ENCODE results near the gene TLR4.

Gene TLR4

GRCh38 chr9:117704597-117704996 is 394 bp downstream of the TLR4 start:
- no peak for TF ChIP-seq CTCF (IDR thresholded peaks at IDR 0.05; ENCODE audit: insufficient read depth, low read length, poor library complexity, severe bottlenecking)

DNA sequence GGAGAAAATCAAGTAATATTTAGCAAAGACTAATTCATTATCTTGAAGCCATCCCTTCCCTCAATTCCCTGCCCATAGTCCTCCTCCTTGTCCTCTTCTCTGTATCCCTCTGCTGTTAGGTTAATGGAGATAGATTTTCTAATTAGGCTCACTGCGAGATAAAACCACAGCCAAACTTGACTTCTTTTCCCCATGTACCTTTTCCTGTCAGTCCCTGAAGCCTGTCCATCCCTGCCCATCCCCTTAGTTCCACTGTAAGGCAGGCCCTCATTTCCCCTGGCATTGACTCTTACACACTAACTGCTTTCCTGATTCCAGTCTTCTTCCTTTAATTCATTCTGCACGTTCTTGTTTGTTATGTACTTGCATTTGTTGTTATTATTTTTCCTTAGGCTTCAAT is 1.2 kb downstream of the TLR4 start:
- no peak for DNase-seq (ENCODE audit: extremely low read depth, insufficient read length)
- no peak for TF ChIP-seq CTCF (IDR thresholded peaks at IDR 0.05; ENCODE audit: insufficient read depth, low read length, poor library complexity, severe bottlenecking)
- no peak overlapping the region for H3K4me3 ChIP-seq (replicated peaks; ENCODE audit: low read depth, low read length)

More at GRCh38 chr9:117704597-117704996, 394 bp downstream of the TLR4 start:
- no peak for DNase-seq (ENCODE audit: extremely low read depth, insufficient read length)
- Histone ChIP-seq H3K4me3 (replicated peaks; ENCODE audit: low read depth, low read length) (no peak overlapping the region), H3K27me3 (replicated peaks; ENCODE audit: control insufficient read depth, insufficient read depth, low read length) (no peaks in the 10 kb centered on the region), H3K36me3 (ENCODE audit: control insufficient read depth, insufficient read depth, low read length) (no peaks in the 10 kb centered on the region)

GRCh38 chr9:117706421-117707116 is 2.4 kb downstream of the TLR4 start:
- TF ChIP-seq CTCF (IDR thresholded peaks at IDR 0.05; ENCODE audit: insufficient read depth, low read length, poor library complexity, severe bottlenecking): no peak
- no peaks in the 10 kb centered on the region for H3K27me3 ChIP-seq (replicated peaks; ENCODE audit: control insufficient read depth, insufficient read depth, low read length)
- H3K36me3 ChIP-seq (ENCODE audit: control insufficient read depth, insufficient read depth, low read length): no peaks in the 10 kb centered on the region
- no peak overlapping the region for H3K4me3 ChIP-seq (replicated peaks; ENCODE audit: low read depth, low read length)
- no peak for DNase-seq (ENCODE audit: extremely low read depth, insufficient read length)

More for the DNA sequence above, 1.2 kb downstream of the TLR4 start:
- H3K27me3 ChIP-seq (replicated peaks; ENCODE audit: control insufficient read depth, insufficient read depth, low read length): no peaks in the 10 kb centered on the region
- no peaks in the 10 kb centered on the region for H3K36me3 ChIP-seq (ENCODE audit: control insufficient read depth, insufficient read depth, low read length)

- Histone ChIP-seq H3K36me3 (ENCODE audit: control insufficient read depth, insufficient read depth, low read length) (no peaks in the 10 kb centered on the region), H3K4me3 (replicated peaks; ENCODE audit: low read depth, low read length) (no peak overlapping the region)
- no peak for TF ChIP-seq CTCF (IDR thresholded peaks at IDR 0.05; ENCODE audit: insufficient read depth, low read length, poor library complexity, severe bottlenecking)
These were observed 3.4 kb downstream of the TLR4 start for GRCh38 chr9:117707561-117707960.

DNA sequence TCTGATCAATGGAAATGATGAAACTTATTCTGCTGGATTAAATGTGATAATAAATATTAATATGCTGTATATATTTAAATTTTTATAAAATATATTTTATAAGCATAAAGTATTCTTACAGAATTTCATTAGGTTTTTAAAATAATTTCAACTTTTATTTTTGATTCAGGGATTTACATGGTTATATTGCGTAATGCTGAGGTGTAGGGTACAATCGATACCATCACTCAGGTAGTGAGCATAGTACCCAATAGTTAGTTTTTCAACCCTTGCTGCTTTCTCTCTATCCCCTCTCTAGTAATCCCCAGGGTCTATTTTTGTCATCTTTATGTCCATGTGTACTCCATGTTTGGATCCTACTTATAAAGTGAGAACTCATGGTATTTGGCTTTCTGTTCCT is 5.7 kb downstream of the TLR4 start:
- no peaks in the 10 kb centered on the region for H3K36me3 ChIP-seq (ENCODE audit: control insufficient read depth, insufficient read depth, low read length)
- TF ChIP-seq CTCF (IDR thresholded peaks at IDR 0.05; ENCODE audit: insufficient read depth, low read length, poor library complexity, severe bottlenecking): no peak
- no peak overlapping the region for H3K4me3 ChIP-seq (replicated peaks; ENCODE audit: low read depth, low read length)
- no peak for DNase-seq (ENCODE audit: extremely low read depth, insufficient read length)
- H3K27me3 ChIP-seq (replicated peaks; ENCODE audit: control insufficient read depth, insufficient read depth, low read length): no peaks in the 10 kb centered on the region

More at GRCh38 chr9:117707561-117707960, 3.4 kb downstream of the TLR4 start:
- DNase-seq (ENCODE audit: extremely low read depth, insufficient read length): no peak
- no peaks in the 10 kb centered on the region for H3K27me3 ChIP-seq (replicated peaks; ENCODE audit: control insufficient read depth, insufficient read depth, low read length)
